ENCODE data around the gene MRPL12.
"Not testable (repeated sequence)": the region's sequence is repeated elsewhere in the genome, so short reads cannot be mapped to it uniquely, and the experiment has no call there.

The MRPL12 gene

DNA sequence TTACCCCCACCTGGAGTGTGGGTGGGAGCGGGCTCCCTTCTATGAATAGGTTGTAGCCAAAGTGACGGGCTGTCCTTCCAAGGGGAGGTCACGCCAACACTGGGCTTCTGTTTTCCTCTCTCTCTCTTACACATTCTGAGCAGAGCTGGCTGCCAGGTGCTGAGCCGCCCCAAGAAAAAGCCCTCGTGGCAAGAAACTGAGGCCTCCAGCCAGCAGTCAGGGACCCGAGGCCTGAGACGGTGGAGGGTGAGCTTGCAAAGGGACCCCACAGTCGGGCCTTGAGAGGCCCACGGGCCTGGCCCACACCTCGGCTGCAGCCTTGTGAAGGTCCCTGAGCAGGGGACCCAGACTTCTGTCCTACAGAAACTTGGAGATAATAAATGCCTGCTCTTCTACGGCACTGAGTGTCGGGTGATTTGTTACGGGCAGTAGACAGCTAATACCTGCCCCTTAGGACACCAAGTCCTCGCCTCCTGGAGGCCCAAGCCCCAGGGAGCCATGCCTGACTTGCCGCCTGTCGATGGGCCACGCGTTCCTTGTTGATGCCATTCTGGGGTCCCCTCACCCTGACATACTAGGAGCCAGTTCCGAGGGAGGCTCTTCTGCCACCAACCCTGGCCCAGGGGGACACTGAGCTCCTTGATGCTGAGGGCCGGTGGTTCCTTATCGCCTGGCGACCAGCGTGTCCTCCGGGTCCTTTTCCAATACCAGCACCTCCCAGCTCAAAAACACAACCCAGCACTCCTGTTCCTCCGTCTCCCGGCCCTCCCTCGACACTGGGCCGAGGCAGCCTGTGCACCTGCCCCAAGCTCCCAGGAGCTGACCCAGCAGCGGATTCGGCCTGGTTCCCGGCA lies 35.0 kb downstream of the MRPL12 start:
- H3K4me1 ChIP-seq (ENCODE audit: low read length) = 0 out of 2 replicates have a peak, but pooled peaks cover 6% of the 10 kb centered on the region
- no peak overlapping the region for H3K4me3 ChIP-seq (ENCODE audit: low read length)
- TF ChIP-seq EZH2 (optimal IDR thresholded peaks at IDR 0.05; ENCODE audit: low read depth, low read length) (no peak), EZH2phosphoT487 (IDR thresholded peaks at IDR 0.05; ENCODE audit: low read length) (no peak)
- TF ChIP-seq, protein P1, sequence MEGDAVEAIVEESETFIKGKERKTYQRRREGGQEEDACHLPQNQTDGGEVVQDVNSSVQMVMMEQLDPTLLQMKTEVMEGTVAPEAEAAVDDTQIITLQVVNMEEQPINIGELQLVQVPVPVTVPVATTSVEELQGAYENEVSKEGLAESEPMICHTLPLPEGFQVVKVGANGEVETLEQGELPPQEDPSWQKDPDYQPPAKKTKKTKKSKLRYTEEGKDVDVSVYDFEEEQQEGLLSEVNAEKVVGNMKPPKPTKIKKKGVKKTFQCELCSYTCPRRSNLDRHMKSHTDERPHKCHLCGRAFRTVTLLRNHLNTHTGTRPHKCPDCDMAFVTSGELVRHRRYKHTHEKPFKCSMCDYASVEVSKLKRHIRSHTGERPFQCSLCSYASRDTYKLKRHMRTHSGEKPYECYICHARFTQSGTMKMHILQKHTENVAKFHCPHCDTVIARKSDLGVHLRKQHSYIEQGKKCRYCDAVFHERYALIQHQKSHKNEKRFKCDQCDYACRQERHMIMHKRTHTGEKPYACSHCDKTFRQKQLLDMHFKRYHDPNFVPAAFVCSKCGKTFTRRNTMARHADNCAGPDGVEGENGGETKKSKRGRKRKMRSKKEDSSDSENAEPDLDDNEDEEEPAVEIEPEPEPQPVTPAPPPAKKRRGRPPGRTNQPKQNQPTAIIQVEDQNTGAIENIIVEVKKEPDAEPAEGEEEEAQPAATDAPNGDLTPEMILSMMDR (IDR thresholded peaks at IDR 0.05; ENCODE audit: low read length) = no peak
- H3K27ac ChIP-seq (ENCODE audit: low read length) = no peak overlapping the region
- no peaks in the 10 kb centered on the region for H3K36me3 ChIP-seq (replicated peaks; ENCODE audit: insufficient read depth, low read length)
- no peak overlapping the region for H3K4me2 ChIP-seq (ENCODE audit: low read depth, low read length)
- H4K20me1 ChIP-seq (ENCODE audit: insufficient read depth, low read length) = no peaks in the 10 kb centered on the region
- H3K9ac ChIP-seq (ENCODE audit: low read length) = no peak overlapping the region
- H3K27me3 ChIP-seq (replicated peaks; ENCODE audit: insufficient read depth, low read length) = peaks cover 29% of the 10 kb centered on the region
- no peaks in the 10 kb centered on the region for H3F3A ChIP-seq (ENCODE audit: insufficient read depth, low read length)
- no peaks in the 10 kb centered on the region for H3K79me2 ChIP-seq (ENCODE audit: low read length)
- no peak overlapping the region for H2AFZ ChIP-seq (ENCODE audit: low read length)
- no peak for DNase-seq
- no peaks in the 10 kb centered on the region for H3K9me3 ChIP-seq (replicated peaks; ENCODE audit: insufficient read depth, low read length)
- H3K9me2 ChIP-seq (replicated peaks; ENCODE audit: insufficient read depth, low read length) = no peaks in the 10 kb centered on the region

DNA sequence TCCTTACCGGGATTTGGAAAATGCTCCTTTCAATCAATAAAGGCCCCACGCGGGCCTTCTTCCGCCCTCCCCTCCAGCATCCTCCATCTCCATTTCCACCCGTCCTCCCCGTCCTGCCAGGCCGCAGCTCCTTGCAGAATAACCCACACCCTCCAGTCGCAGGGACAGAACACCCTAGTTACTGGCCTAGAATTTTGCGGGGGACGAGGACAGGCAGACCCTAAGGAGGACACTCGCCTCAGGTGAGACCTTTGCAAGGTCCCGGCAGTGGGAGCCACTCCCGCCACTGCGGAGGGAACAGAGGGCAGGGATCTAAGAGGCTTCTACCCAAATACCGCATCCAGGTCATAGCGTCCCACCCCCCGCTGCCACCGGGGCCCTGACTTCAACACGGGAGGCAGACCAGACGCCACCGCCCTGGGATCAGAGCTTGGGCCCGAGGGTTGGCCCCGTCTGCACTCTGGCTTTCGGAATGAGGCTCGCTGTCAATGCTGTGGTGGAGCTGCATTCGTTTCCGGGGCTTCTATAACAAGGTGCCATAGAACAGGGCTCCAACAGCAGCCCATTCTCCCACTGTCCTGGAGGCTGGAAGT lies 35.7 kb downstream of the MRPL12 start:
- no peaks in the 10 kb centered on the region for H3K9me3 ChIP-seq (replicated peaks; ENCODE audit: insufficient read depth, low read length)
- no peaks in the 10 kb centered on the region for H3F3A ChIP-seq (ENCODE audit: insufficient read depth, low read length)
- H3K79me2 ChIP-seq (ENCODE audit: low read length) = no peaks in the 10 kb centered on the region
- H3K9ac ChIP-seq (ENCODE audit: low read length) = no peak overlapping the region
- TF ChIP-seq, protein P1 (IDR thresholded peaks at IDR 0.05; ENCODE audit: low read length) = no peak
- TF ChIP-seq EZH2 (optimal IDR thresholded peaks at IDR 0.05; ENCODE audit: low read depth, low read length) = no peak
- no peak for TF ChIP-seq EZH2phosphoT487 (IDR thresholded peaks at IDR 0.05; ENCODE audit: low read length)
- no peak for DNase-seq
- H3K9me2 ChIP-seq (replicated peaks; ENCODE audit: insufficient read depth, low read length) = no peaks in the 10 kb centered on the region
- no peak overlapping the region for H3K4me3 ChIP-seq (ENCODE audit: low read length)
- H2AFZ ChIP-seq (ENCODE audit: low read length) = no peak overlapping the region
- H3K4me1 ChIP-seq (ENCODE audit: low read length) = 0 out of 2 replicates have a peak, but pooled peaks cover 6% of the 10 kb centered on the region
- peaks cover 29% of the 10 kb centered on the region for H3K27me3 ChIP-seq (replicated peaks; ENCODE audit: insufficient read depth, low read length)
- H3K27ac ChIP-seq (ENCODE audit: low read length) = no peak overlapping the region
- H3K36me3 ChIP-seq (replicated peaks; ENCODE audit: insufficient read depth, low read length) = no peaks in the 10 kb centered on the region
- H3K4me2 ChIP-seq (ENCODE audit: low read depth, low read length) = no peak overlapping the region
- H4K20me1 ChIP-seq (ENCODE audit: insufficient read depth, low read length) = no peaks in the 10 kb centered on the region

DNA sequence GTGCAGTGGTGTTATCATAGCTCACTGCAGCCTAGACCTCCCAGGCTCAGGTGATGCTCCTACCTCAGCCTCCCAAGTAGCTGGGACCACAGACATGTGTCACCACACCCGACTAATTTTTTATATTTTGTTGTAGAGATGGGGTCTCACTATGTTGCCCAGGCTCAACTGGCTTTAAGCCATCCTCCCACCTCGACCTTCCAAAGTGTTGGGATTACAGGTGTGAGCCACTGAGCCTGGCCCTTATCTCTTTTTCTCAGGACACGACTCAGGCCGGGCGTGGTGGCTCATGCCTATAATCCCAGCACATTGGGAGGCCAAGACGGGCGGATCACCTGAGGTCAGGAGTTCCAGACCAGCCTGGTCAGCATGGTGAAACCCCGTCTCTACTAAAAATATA lies 36.4 kb downstream of the MRPL12 start:
- H3K36me3 ChIP-seq (replicated peaks; ENCODE audit: insufficient read depth, low read length); H3K9me2 ChIP-seq (replicated peaks; ENCODE audit: insufficient read depth, low read length); H4K20me1 ChIP-seq (ENCODE audit: insufficient read depth, low read length); H3K79me2 ChIP-seq (ENCODE audit: low read length); H3K9me3 ChIP-seq (replicated peaks; ENCODE audit: insufficient read depth, low read length); H3K4me1 ChIP-seq (ENCODE audit: low read length); H3K4me2 ChIP-seq (ENCODE audit: low read depth, low read length); H3K27ac ChIP-seq (ENCODE audit: low read length); H3K4me3 ChIP-seq (ENCODE audit: low read length); DNase-seq; H3K9ac ChIP-seq (ENCODE audit: low read length); H3F3A ChIP-seq (ENCODE audit: insufficient read depth, low read length); H2AFZ ChIP-seq (ENCODE audit: low read length): not testable (repeated sequence)
- peaks cover 29% of the 10 kb centered on the region for H3K27me3 ChIP-seq (replicated peaks; ENCODE audit: insufficient read depth, low read length)

All from MM.1S (cell line).